K562 (cell line): ENCODE measurements around the gene MAPKAPK2. TPM values are rescaled to one million over a fixed set of nuclear protein-coding genes. Genes with fewer than 3 reads are reported as not detected.
"Not testable (repeated sequence)": the region's sequence is repeated elsewhere in the genome, so short reads cannot be mapped to it uniquely, and the experiment has no call there.

Experiments
- ATAC-seq: fragments of 200-7000 bp; cut with Tn5 transposase; 3 replicates; pipeline ENCODE4 v1.9.1; 2020; ENCODE audit warnings: moderate library complexity
- BruUV-seq: library from RNA; stranded (reverse); fragments of 400-500 nt; replicated peaks from 2 replicates; lab custom pipeline; 2021; lab: Mats Ljungman, UMichigan
- CTCF ChIA-PET: fragments of 300-600 bp; formaldehyde crosslinking; extraction: SDS; loops from one replicate; lab custom pipeline; 2021; ENCODE audit warnings: low intra/inter-chr PET ratio; lab: Yijun Ruan, JAX
- POLR2A ChIA-PET: fragments of 300-600, 350-650 bp; sonication (Branson Sonifier 250); formaldehyde crosslinking; extraction: SDS; loops from one replicate; lab custom pipeline; 2021; ENCODE audit warnings: antibody characterized with exemption, inconsistent platforms; lab: Yijun Ruan, JAX
- DNase-seq, 4 experiments: peaks; one replicate each; pipeline versions ENCODE4 v3.0.0 to v3.0.0-alpha.2; 2011 to 2018; ENCODE audit warnings: low spot score in 3 of 4, mixed read lengths in 3 of 4; ENCODE audit errors: extremely low read depth in 1 of 4
- FAIRE-seq: peaks from 2 replicates; lab custom pipeline; 2011; peaks lifted over from hg19 to GRCh38; lab: Jason Lieb, UNC
- H2AFZ ChIP-seq: 2 replicates; pipeline ENCODE4 v1.6.0; 2011; ENCODE audit warnings: low read depth, low read length, control low read depth, inconsistent platforms
- H3K27ac ChIP-seq: fragments of 200-600 bp; 3 replicates; pipeline ENCODE4 v1.8.0; 2011; ENCODE audit warnings: low read depth, mild to moderate bottlenecking, control low read depth, inconsistent platforms, low read length, moderate library complexity, mixed read lengths; ENCODE audit errors: extremely low read depth
- H3K27me3 ChIP-seq, 2 experiments: fragments of 300-600 bp in 1 of 2; 2 replicates in 1 of 2; 3 replicates in 1 of 2; pipeline versions ENCODE4 v1.6.0 to v1.8.0; 2011; ENCODE audit warnings: inconsistent platforms in 2 of 2, low read length in 2 of 2, mild to moderate bottlenecking in 1 of 2, mixed read lengths in 1 of 2, moderate library complexity in 1 of 2; ENCODE audit not compliant: control insufficient read depth in 2 of 2, insufficient read depth in 2 of 2
- H3K36me3 ChIP-seq: fragments of 300-600 bp; 3 replicates; pipeline ENCODE4 v1.8.0; 2011; ENCODE audit warnings: mild to moderate bottlenecking, low read length, inconsistent platforms; ENCODE audit not compliant: control insufficient read depth, insufficient read depth
- H3K4me1 ChIP-seq, 2 experiments: fragments of 200-600 bp in 1 of 2; replicated peaks in 1 of 2; 2 replicates in 1 of 2; 3 replicates in 1 of 2; pipeline versions ENCODE4 v1.5.1 to v1.8.0; 2011; ENCODE audit warnings: inconsistent platforms in 2 of 2, low read length in 2 of 2, mild to moderate bottlenecking in 1 of 2, mixed read lengths in 1 of 2, moderate library complexity in 1 of 2; ENCODE audit not compliant: control insufficient read depth in 2 of 2, insufficient read depth in 2 of 2
- H3K4me2 ChIP-seq: 2 replicates; pipeline ENCODE4 v1.6.1; 2011; ENCODE audit warnings: low read length, control low read depth, inconsistent platforms, mixed read lengths; ENCODE audit not compliant: insufficient read depth
- H3K4me3 ChIP-seq: fragments of 200-600 bp; sonication (generic), shearing (Covaris generic); 2 replicates; pipeline ENCODE4 v1.5.1; 2016; ENCODE audit warnings: control low read depth, inconsistent platforms
- H3K79me2 ChIP-seq: fragments of 200-600 bp; 3 replicates; pipeline ENCODE4 v1.8.0; 2011; ENCODE audit warnings: low read length, inconsistent platforms; ENCODE audit not compliant: control insufficient read depth, insufficient read depth
- H3K9ac ChIP-seq, 2 experiments: 2 replicates each; pipeline versions ENCODE4 v1.6.0 to v1.6.1; 2011; ENCODE audit warnings: low read depth in 2 of 2, low read length in 2 of 2, control low read depth in 1 of 2, inconsistent platforms in 1 of 2, mild to moderate bottlenecking in 1 of 2, mixed read lengths in 1 of 2; ENCODE audit not compliant: insufficient read depth in 1 of 2
- H3K9me1 ChIP-seq: one replicate; pipeline ENCODE4 v1.6.0; 2011; ENCODE audit warnings: inconsistent platforms, mild to moderate bottlenecking, low read length, moderate library complexity; ENCODE audit not compliant: control insufficient read depth, insufficient read depth
- H3K9me3 ChIP-seq: replicated peaks from 2 replicates; pipeline ENCODE4 v1.5.1; 2011; ENCODE audit warnings: low read depth, low read length, inconsistent platforms; ENCODE audit not compliant: control insufficient read depth, insufficient read depth
- H4K20me1 ChIP-seq: replicated peaks from 2 replicates; pipeline ENCODE4 v1.6.1; 2011; ENCODE audit warnings: low read length, inconsistent platforms, mixed read lengths; ENCODE audit not compliant: control insufficient read depth, insufficient read depth
- FOXA1 ChIP-seq: fragments of 450-650 bp; IDR thresholded peaks from 2 replicates; pipeline ENCODE4 v1.6.1; 2016; ENCODE audit warnings: mild to moderate bottlenecking, borderline replicate concordance
- NR2C2 ChIP-seq, 2 experiments: fragments of 200-800 bp in 1 of 2; sonication (Bioruptor generic) in 1 of 2; sonication (generic) in 1 of 2; formaldehyde crosslinking in 1 of 2; IDR thresholded peaks; 2 replicates each; pipeline versions ENCODE4 v1.6.1 to v1.8.0; 2016 to 2022; ENCODE audit warnings: mild to moderate bottlenecking in 1 of 2, missing compliant biosample characterization in 1 of 2, missing genetic modification characterization in 1 of 2, missing genetic modification reagents in 1 of 2
- NR4A1 ChIP-seq, 2 experiments: fragments of 250-450 bp in 1 of 2; fragments of 450-650 bp in 1 of 2; sonication (Bioruptor Pico) in 1 of 2; IDR thresholded peaks; 2 replicates each; pipeline versions ENCODE4 v1.4.0 to v1.6.1; 2016 to 2020; ENCODE audit warnings: mild to moderate bottlenecking in 2 of 2, missing compliant biosample characterization in 1 of 2, missing genetic modification characterization in 1 of 2, moderate library complexity in 1 of 2
- ZBTB1 ChIP-seq: sonication (generic); formaldehyde crosslinking; IDR thresholded peaks from 2 replicates; pipeline ENCODE4 v1.8.1; 2023; ENCODE audit warnings: missing genetic modification reagents, low read depth, mild to moderate bottlenecking, borderline replicate concordance
- ZBTB26 ChIP-seq: fragments of 450-650 bp; formaldehyde crosslinking; IDR thresholded peaks from 2 replicates; pipeline ENCODE4 v1.4.0; 2022; ENCODE audit warnings: missing genetic modification characterization
- ZBTB7A ChIP-seq: IDR thresholded peaks from 2 replicates; pipeline ENCODE4 v1.6.1; 2011; ENCODE audit warnings: low read depth, mild to moderate bottlenecking, low read length, moderate library complexity, borderline replicate concordance; ENCODE audit not compliant: control insufficient read depth
- ZNF24 ChIP-seq: fragments of 450-650 bp; IDR thresholded peaks from 2 replicates; pipeline ENCODE4 v1.6.1; 2016
- ZNF507 ChIP-seq: conservative IDR thresholded peaks from 2 replicates; pipeline ENCODE4 v1.6.1; 2017; ENCODE audit warnings: missing genetic modification characterization, missing compliant biosample characterization
- ZNF707 ChIP-seq: fragments of 250-450 bp; sonication (Bioruptor Pico); conservative IDR thresholded peaks from 2 replicates; pipeline ENCODE4 v1.8.0; 2022; ENCODE audit warnings: inconsistent platforms, mild to moderate bottlenecking, moderate library complexity
- ZNF740 ChIP-seq, 3 experiments: fragments of 200-800 bp in 1 of 3; sonication (Bioruptor generic) in 1 of 3; sonication (generic) in 1 of 3; formaldehyde crosslinking in 1 of 3; IDR thresholded peaks; 2 replicates each; pipeline versions ENCODE4 v1.6.1 to v1.8.0; 2016 to 2022; ENCODE audit warnings: mild to moderate bottlenecking in 2 of 3, missing compliant biosample characterization in 2 of 3, missing genetic modification characterization in 2 of 3, missing genetic modification reagents in 1 of 3
- WGBS: fragments of 100-300 bp; shearing (Covaris generic); methylation state at CpG from one replicate; pipeline ENCODE4 v1.1.6; 2016; ENCODE audit warnings: low coverage, mixed read lengths; ENCODE audit not compliant: insufficient coverage; ENCODE audit errors: missing lambda C conversion rate; 5-methylcytosine and 5-hydroxymethylcytosine counted together
- in situ Hi-C: fragments of 300-500 bp; cut with MboI; formaldehyde crosslinking; loops from 4 replicates; pipeline ENCODE4 v1.15.0; 2018; ENCODE audit warnings: inconsistent platforms, mixed read lengths
- intact Hi-C: fragments of 100-400 bp; cut with micrococcal nuclease; formaldehyde crosslinking; loops from 2 replicates; pipeline ENCODE4 v1.14.2; 2022
- polyA plus RNA-seq, 8 experiments: library from polyadenylated mRNA; depleted of rRNA in 4 of 8; stranded (reverse) in 5 of 8; unstranded in 3 of 8; fragments of >200 nt; fragmentation: Nextera tagmentation in 2 of 8; fragmentation: Illumina TruSeq in 1 of 8; extraction: Ambion mirVana in 2 of 8; extraction: Trizol in 1 of 8; gene quantifications; 2 replicates each; pipeline versions ENCODE4 v1.2.1 to v1.2.3, GENCODE V29; 2011 to 2014; ENCODE audit warnings: inconsistent platforms in 1 of 8, missing spikeins in 1 of 8
- total RNA-seq, 7 experiments: library from RNA; depleted of rRNA in 6 of 7; stranded (reverse); fragments of >200 nt in 6 of 7; fragmentation: Illumina TruSeq in 2 of 7; extraction: Trizol in 2 of 7; gene quantifications; 2 replicates each; pipeline versions ENCODE4 v1.2.1 to v1.2.3, GENCODE V29; 2011 to 2021; ENCODE audit warnings: low replicate concordance in 1 of 7

Gene MAPKAPK2
- total and polyA plus RNA-seq, 9 of the 15 experiments (the other 6 are each of a cell fraction or from before 2014, with no cell fraction given), result 0.63 to 94.2 (median 52.1) TPM

DNA sequence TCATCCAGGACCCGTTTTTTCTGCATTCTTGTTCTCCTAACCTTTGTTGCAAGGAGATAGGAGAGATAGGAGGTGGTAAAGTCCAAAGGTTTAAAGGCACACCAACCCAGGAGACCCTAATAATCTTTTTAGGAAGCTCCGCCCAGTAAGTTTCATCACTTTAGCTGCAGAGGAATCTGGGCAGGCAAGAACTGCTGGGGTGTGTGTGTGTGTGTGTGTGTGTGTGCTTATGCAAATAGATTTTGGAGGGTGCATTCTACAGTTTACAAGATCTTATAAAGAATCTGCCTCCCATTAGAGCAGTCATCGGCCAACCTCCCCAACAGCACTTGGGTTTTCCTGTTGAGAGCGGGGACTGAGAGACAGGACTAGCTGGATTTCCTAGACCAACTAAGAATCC, 91.5 kb downstream of the MAPKAPK2 start (continued):
- TF ChIP-seq NR4A1 (CRISPR knock-in tag; IDR thresholded peaks at IDR 0.05) (no peak), NR4A1 (tag; IDR thresholded peaks at IDR 0.05) (no peak), FOXA1 (no peak)

- no peak; the same call in 2 of the 3 replicates for ATAC-seq
- no peaks in the 10 kb centered on the region for H3K79me2 ChIP-seq
- intact Hi-C loops (no loop called here), in situ Hi-C loops (no loop called here)
- no peaks in the 10 kb centered on the region for H3K36me3 ChIP-seq
- H2AFZ ChIP-seq, result no peak overlapping the region
- no peak for DNase-seq
- BruUV-seq, result no TSS peak
- no peak for FAIRE-seq
- H4K20me1 ChIP-seq, result no peaks in the 10 kb centered on the region
- CTCF ChIA-PET, result no interaction called here
- no peak overlapping the region for H3K4me2 ChIP-seq
- H3K4me3 ChIP-seq, result no peak overlapping the region
- H3K9me1 ChIP-seq, result no peaks in the 10 kb centered on the region
- POLR2A ChIA-PET, result interaction anchor here (0.6 to 1.5 kb wide), 4 partner anchors 11 to 145 kb away, joined by 3 to 12 read pairs (median 4); no protein-coding TSS in a partner anchor
- H3K27me3 ChIP-seq, result peaks cover 40 to 49% of the 10 kb centered on the region in 2 experiments
- TF ChIP-seq ZNF740 (CRISPR knock-in tag; IDR thresholded peaks at IDR 0.05) (no peak), ZNF740 (tag; IDR thresholded peaks at IDR 0.05) (no peak), ZNF24 (no peak), ZNF707 (CRISPR knock-in tag) (no peak), ZNF507 (tag) (no peak), NR2C2 (CRISPR knock-in tag; IDR thresholded peaks at IDR 0.05) (no peak), NR2C2 (tag; IDR thresholded peaks at IDR 0.05) (no peak), ZBTB1 (no peak), ZBTB7A (no peak), ZBTB26 (CRISPR knock-in tag) (no peak)
- no peak overlapping the region for H3K27ac ChIP-seq
- no peaks in the 10 kb centered on the region for H3K9me3 ChIP-seq
- 9% methylated on average over 7 of the region's 7 CpGs for WGBS
- H3K9ac ChIP-seq, result no peak overlapping the region
- H3K4me1 ChIP-seq, result no peaks in the 10 kb centered on the region
Observed at GRCh38 chr1:206778031-206778430, 93.3 kb downstream of the MAPKAPK2 start.

DNA sequence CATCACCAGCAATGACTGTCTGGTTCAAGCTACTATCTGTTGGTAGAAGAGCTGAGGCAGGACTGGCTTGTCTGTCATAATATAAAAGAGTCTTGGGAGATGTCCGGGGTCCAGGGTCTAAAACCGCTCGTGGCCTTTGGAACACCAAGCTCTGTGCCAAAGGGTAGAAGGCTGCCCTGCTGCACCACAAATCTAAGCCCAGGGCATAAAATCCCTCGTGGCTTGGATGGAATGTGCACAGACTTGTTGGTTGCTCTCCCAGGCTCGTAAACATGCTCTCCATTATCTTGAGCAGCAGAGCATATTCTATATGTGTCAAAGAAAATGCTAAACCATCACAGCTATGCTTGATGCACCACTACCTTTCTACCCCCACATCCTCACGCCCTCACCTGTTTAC, 94.2 kb downstream of the MAPKAPK2 start:
- H3K79me2 ChIP-seq, H3K9ac ChIP-seq, H3K27ac ChIP-seq, intact Hi-C loops, CTCF ChIA-PET, H4K20me1 ChIP-seq, H3K9me3 ChIP-seq, H3K9me1 ChIP-seq, H3K4me2 ChIP-seq, H3K36me3 ChIP-seq, in situ Hi-C loops, BruUV-seq, DNase-seq, H3K4me3 ChIP-seq, FAIRE-seq, ATAC-seq, H3K4me1 ChIP-seq, H2AFZ ChIP-seq: not testable (repeated sequence)
- 2% methylated on average over 6 of the region's 6 CpGs for WGBS
- peaks cover 39 to 45% of the 10 kb centered on the region in 2 experiments for H3K27me3 ChIP-seq
- POLR2A ChIA-PET, result interaction anchor here (0.8 to 1.1 kb wide), 2 partner anchors 38 to 129 kb away, joined by 3 read pairs; no protein-coding TSS in a partner anchor
